PFSK-1 (cell line): ENCODE results near the gene AKR1E2.

ENCODE experiments used
- FOXP2 ChIP-seq: optimal IDR thresholded peaks from 2 replicates; pipeline ENCODE3; 2011; ENCODE audit warnings: borderline replicate concordance, control low read depth, inconsistent platforms; ENCODE audit not compliant: insufficient read depth; ENCODE audit errors: extremely low read length, extremely low read depth
- POLR2AphosphoS5 ChIP-seq: IDR thresholded peaks from 2 replicates; pipeline ENCODE4 v1.6.1; 2012; ENCODE audit warnings: low read depth, mild to moderate bottlenecking, control low read depth, low read length, moderate library complexity
- REST ChIP-seq, 2 experiments: IDR thresholded peaks; 2 replicates each; pipeline versions ENCODE4 v1.6.1 to v1.8.0; 2011 to 2012; ENCODE audit warnings: low read depth in 2 of 2, low read length in 2 of 2, control low read depth in 1 of 2, inconsistent platforms in 1 of 2, mild to moderate bottlenecking in 1 of 2, moderate library complexity in 1 of 2; ENCODE audit not compliant: insufficient read depth in 1 of 2
- SIN3A ChIP-seq: IDR thresholded peaks from 2 replicates; pipeline ENCODE4 v1.6.1; 2012; ENCODE audit warnings: mild to moderate bottlenecking, low read length, moderate library complexity, borderline replicate concordance; ENCODE audit not compliant: insufficient read depth
- TAF1 ChIP-seq: IDR thresholded peaks from 2 replicates; pipeline ENCODE4 v1.6.1; 2012; ENCODE audit warnings: low read length, control low read depth, borderline replicate concordance; ENCODE audit not compliant: insufficient read depth

The AKR1E2 gene

GRCh38 chr10:4826792-4827324 is 851 bp downstream of the AKR1E2 start:
- TF ChIP-seq FOXP2: no peak
- no peak for TF ChIP-seq POLR2AphosphoS5
- TF ChIP-seq SIN3A: no peak
- no peak for TF ChIP-seq TAF1
- no peak for TF ChIP-seq REST (IDR thresholded peaks at IDR 0.05; ENCODE audit: insufficient read depth in 1 of 2, low read depth in 2 of 2, low read length in 2 of 2)

GRCh38 chr10:4828005-4828404 is 2.0 kb downstream of the AKR1E2 start:
- TF ChIP-seq REST (IDR thresholded peaks at IDR 0.05; ENCODE audit: insufficient read depth in 1 of 2, low read depth in 2 of 2, low read length in 2 of 2) (no peak), FOXP2 (no peak), POLR2AphosphoS5 (no peak), TAF1 (no peak), SIN3A (no peak)

- no peak for TF ChIP-seq POLR2AphosphoS5
- no peak for TF ChIP-seq SIN3A
- TF ChIP-seq REST (IDR thresholded peaks at IDR 0.05; ENCODE audit: insufficient read depth in 1 of 2, low read depth in 2 of 2, low read length in 2 of 2): no peak
- no peak for TF ChIP-seq FOXP2
- no peak for TF ChIP-seq TAF1
Measured at GRCh38 chr10:4830551-4830950, 4.5 kb downstream of the AKR1E2 start.

- TF ChIP-seq POLR2AphosphoS5 (no peak), REST (IDR thresholded peaks at IDR 0.05; ENCODE audit: insufficient read depth in 1 of 2, low read depth in 2 of 2, low read length in 2 of 2) (no peak), SIN3A (no peak), TAF1 (no peak), FOXP2 (no peak)
Measured at GRCh38 chr10:4831091-4831490, 5.1 kb downstream of the AKR1E2 start.

GRCh38 chr10:4833286-4833685 is 7.3 kb downstream of the AKR1E2 start:
- TF ChIP-seq POLR2AphosphoS5: no peak
- no peak for TF ChIP-seq SIN3A
- no peak for TF ChIP-seq REST (IDR thresholded peaks at IDR 0.05; ENCODE audit: insufficient read depth in 1 of 2, low read depth in 2 of 2, low read length in 2 of 2)
- TF ChIP-seq FOXP2: no peak
- no peak for TF ChIP-seq TAF1
